Measurements from ENCODE around the gene C2orf68. TPM values are rescaled to one million over a fixed set of nuclear protein-coding genes. Genes with fewer than 3 reads are reported as not detected.
A peak's percentile ranks its signal among the peaks of the same experiment; 100 is the strongest.

C2orf68 gene
- total and polyA plus RNA-seq, 2 donors (not counting 1 experiment from before 2014, with no cell fraction given), result 30.5 to 82.4 TPM

- ChIA-PET CTCF (no interaction called here), POLR2A (no interaction called here)
- Histone ChIP-seq H3K27me3 (replicated peaks in 1 of 4; ENCODE audit: control extremely low read depth in 1 of 4, control insufficient read depth in 3 of 4, insufficient read depth in 4 of 4, low read length in 3 of 4) (peaks cover 0 to 3% (median 0%) of the 10 kb centered on the region in 4 experiments), H3K4me2 (replicated peaks; ENCODE audit: low read depth, low read length, poor library complexity, severe bottlenecking) (no peak overlapping the region), H3K27ac (ENCODE audit: low read length in 2 of 2) (no peak overlapping the region), H3K79me2 (ENCODE audit: control insufficient read depth, insufficient read depth, low read length) (peaks cover 8% of the 10 kb centered on the region), H3K4me3 (ENCODE audit: control extremely low read depth in 1 of 5, extremely low read depth in 1 of 5, insufficient read depth in 1 of 5, low read depth in 2 of 5, low read length in 4 of 5) (no peak overlapping the region), H3K36me3 (replicated peaks in 1 of 2; ENCODE audit: control extremely low read depth in 1 of 2, control insufficient read depth in 1 of 2, extremely low read depth in 1 of 2, insufficient read depth in 2 of 2, low read length in 1 of 2) (no peaks in the 10 kb centered on the region), H3K4me1 (ENCODE audit: control insufficient read depth in 2 of 2, insufficient read depth in 2 of 2, low read length in 2 of 2) (peaks cover 13 to 16% of the 10 kb centered on the region in 2 donors), H4K20me1 (ENCODE audit: control insufficient read depth, insufficient read depth, low read length, poor library complexity, severe bottlenecking) (no peaks in the 10 kb centered on the region), H2AFZ (ENCODE audit: insufficient read depth, low read depth, low read length, poor library complexity, severe bottlenecking) (no peak overlapping the region), H3K9ac (ENCODE audit: low read length) (no peak overlapping the region), H3K9me3 (ENCODE audit: control extremely low read depth in 1 of 3, control insufficient read depth in 2 of 3, insufficient read depth in 1 of 3, low read length in 2 of 3) (no peaks in the 10 kb centered on the region)
- Mint-ChIP-seq H3K4me3 (no peak overlapping the region), H3K4me1 (peaks cover 16% of the 10 kb centered on the region), H3K27me3 (peaks cover 6% of the 10 kb centered on the region), H3K27ac (no peak overlapping the region), H3K9me3 (ENCODE audit: insufficient read depth) (no peaks in the 10 kb centered on the region)
- WGBS (ENCODE audit: insufficient coverage), result 89% methylated on average over 2 of the region's 4 CpGs
- no peak for TF ChIP-seq EZH2 (IDR thresholded peaks at IDR 0.05; ENCODE audit: borderline replicate concordance, insufficient read depth, low read depth, low read length, poor library complexity, severe bottlenecking)
- TF ChIP-seq CTCF (IDR thresholded peaks at IDR 0.05), result no peak
- intact Hi-C loops (cut with micrococcal nuclease), result no loop called here
- DNase-seq (no peak), ATAC-seq (ENCODE audit: low read depth) (no peak)
Measured at GRCh38 chr2:85566265-85566664, 45.6 kb downstream of the C2orf68 start.

GRCh38 chr2:85564144-85564563, 47.7 kb downstream of the C2orf68 start:
- Mint-ChIP-seq H3K27me3 (no peaks in the 10 kb centered on the region), H3K9me3 (ENCODE audit: insufficient read depth) (no peaks in the 10 kb centered on the region), H3K27ac (peak overlapping the region; percentile 33), H3K4me1 (peaks cover 30% of the 10 kb centered on the region), H3K4me3 (peak overlapping the region; percentile 20)
- no peak overlapping the region for H2AFZ ChIP-seq (ENCODE audit: insufficient read depth, low read depth, low read length, poor library complexity, severe bottlenecking)
- H3K36me3 ChIP-seq (replicated peaks in 1 of 2; ENCODE audit: control extremely low read depth in 1 of 2, control insufficient read depth in 1 of 2, extremely low read depth in 1 of 2, insufficient read depth in 2 of 2, low read length in 1 of 2), result peaks cover 0 to under 1% of the 10 kb centered on the region in 2 experiments
- no peaks in the 10 kb centered on the region for H3K27me3 ChIP-seq (replicated peaks in 1 of 4; ENCODE audit: control extremely low read depth in 1 of 4, control insufficient read depth in 3 of 4, insufficient read depth in 4 of 4, low read length in 3 of 4)
- POLR2A ChIA-PET, result interaction anchor here (1.0 kb wide), 1 partner anchor 39 kb away, joined by 4 read pairs; the partner anchor contains the start of gene TMEM150A
- no peaks in the 10 kb centered on the region for H4K20me1 ChIP-seq (ENCODE audit: control insufficient read depth, insufficient read depth, low read length, poor library complexity, severe bottlenecking)
- TF ChIP-seq CTCF (IDR thresholded peaks at IDR 0.05) (no peak), EZH2 (IDR thresholded peaks at IDR 0.05; ENCODE audit: borderline replicate concordance, insufficient read depth, low read depth, low read length, poor library complexity, severe bottlenecking) (no peak)
- no peak overlapping the region for H3K9ac ChIP-seq (ENCODE audit: low read length)
- H3K4me1 ChIP-seq (ENCODE audit: control insufficient read depth in 2 of 2, insufficient read depth in 2 of 2, low read length in 2 of 2), result peaks cover 20 to 28% of the 10 kb centered on the region in 2 donors
- 91% methylated on average over 1 of the region's 5 CpGs for WGBS (ENCODE audit: insufficient coverage)
- DNase-seq (peak; percentile 75), ATAC-seq (ENCODE audit: low read depth) (peak; percentile 16)
- intact Hi-C loops (cut with micrococcal nuclease), result no loop called here
- H3K9me3 ChIP-seq (ENCODE audit: control extremely low read depth in 1 of 3, control insufficient read depth in 2 of 3, insufficient read depth in 1 of 3, low read length in 2 of 3), result no peaks in the 10 kb centered on the region
- H3K79me2 ChIP-seq (ENCODE audit: control insufficient read depth, insufficient read depth, low read length), result peaks cover 28% of the 10 kb centered on the region
- H3K4me2 ChIP-seq (replicated peaks; ENCODE audit: low read depth, low read length, poor library complexity, severe bottlenecking), result peak overlapping the region; percentile 41
- no peak overlapping the region for H3K27ac ChIP-seq (ENCODE audit: low read length in 2 of 2)
- H3K4me3 ChIP-seq (ENCODE audit: control extremely low read depth in 1 of 5, extremely low read depth in 1 of 5, insufficient read depth in 1 of 5, low read depth in 2 of 5, low read length in 4 of 5), result no peak overlapping the region
- CTCF ChIA-PET, result interaction anchor here (1.5 kb wide), 1 partner anchor 37 kb away, joined by 3 read pairs; no protein-coding TSS in a partner anchor

Measured in B cell (primary cell).